Esophagus muscularis mucosa (tissue), 3 donors: ENCODE data around the gene IRX2.

Experiments used
- CTCF ChIP-seq, 3 experiments: fragments of 200-600 bp in 2 of 3; fragments of 450-650 bp in 1 of 3; sonication (generic) in 2 of 3; IDR thresholded peaks; one replicate each; pipeline ENCODE4 v1.5.1; 2017 to 2019; ENCODE audit warnings: antibody characterized with exemption in 3 of 3, mild to moderate bottlenecking in 2 of 3, moderate library complexity in 1 of 3
- POLR2AphosphoS5 ChIP-seq, 2 donors: sonication (generic); formaldehyde crosslinking; IDR thresholded peaks; one replicate each; pipeline ENCODE4 v1.6.1; 2017; ENCODE audit warnings: antibody characterized with exemption in 2 of 2

GRCh38 chr5:2759696-2760461 is 8.4 kb upstream of the IRX2 start:
- no peak for TF ChIP-seq CTCF (IDR thresholded peaks at IDR 0.05)
- no peak for TF ChIP-seq POLR2AphosphoS5 (IDR thresholded peaks at IDR 0.05)
